Measurements from ENCODE around the gene LRIT1. TPM values are rescaled to one million over a fixed set of nuclear protein-coding genes. Genes with fewer than 3 reads are reported as not detected.

The LRIT1 gene
- total and polyA plus RNA-seq, 2 experiments from 2014 or later = not detected

GRCh38 chr10:84211566-84211965 lies 29.8 kb downstream of the LRIT1 start:
- 41 to 46% methylated on average over 2 of the region's 2 CpGs for whole genome bisulfite sequencing, 2 experiments (ENCODE audit: low coverage in 1 of 2, low lambda C conversion rate in 2 of 2, missing lambda C conversion rate in 2 of 2)
- in situ Hi-C loops (cut with MboI) = no loop called here

GRCh38 chr10:84208023-84208422 lies 33.3 kb downstream of the LRIT1 start:
- Histone ChIP-seq H3K9me2 (ENCODE audit: insufficient read depth) (no peaks in the 10 kb centered on the region), H3F3A (ENCODE audit: insufficient read depth) (no peaks in the 10 kb centered on the region), H3K9ac (no peak overlapping the region), H3K4me1 (ENCODE audit: insufficient read depth) (no peaks in the 10 kb centered on the region), H3K9me3 (ENCODE audit: low read depth) (no peaks in the 10 kb centered on the region), H3K4me3 (no peak overlapping the region), H3K36me3 (ENCODE audit: low read depth) (no peaks in the 10 kb centered on the region), H3K27me3 (replicated peaks; ENCODE audit: insufficient read depth) (peaks cover 9% of the 10 kb centered on the region; the same call in 1 of the 2 replicates), H4K20me1 (ENCODE audit: insufficient read depth) (no peaks in the 10 kb centered on the region), H3K4me2 (ENCODE audit: unreplicated experiment) (no peak overlapping the region), H2AFZ (no peak overlapping the region), H3K27ac (no peak overlapping the region), H3K79me2 (ENCODE audit: insufficient read depth) (no peaks in the 10 kb centered on the region)
- in situ Hi-C loops (cut with MboI) = no loop called here
- 50 to 55% methylated on average over 10 of the region's 10 CpGs for WGBS, 2 experiments (ENCODE audit: low coverage in 1 of 2, low lambda C conversion rate in 2 of 2, missing lambda C conversion rate in 2 of 2)
- TF ChIP-seq EZH2 (IDR thresholded peaks at IDR 0.05; ENCODE audit: insufficient read depth, poor library complexity, severe bottlenecking) = no peak
- no peak for TF ChIP-seq EZH2phosphoT487 (IDR thresholded peaks at IDR 0.05; ENCODE audit: insufficient read depth, low read depth)
- no peak for DNase-seq

More at GRCh38 chr10:84211566-84211965, 29.8 kb downstream of the LRIT1 start:
- Histone ChIP-seq H3K36me3 (ENCODE audit: low read depth) (no peaks in the 10 kb centered on the region), H3K27me3 (replicated peaks; ENCODE audit: insufficient read depth) (peaks cover 8% of the 10 kb centered on the region; the same call in 1 of the 2 replicates), H3K9me2 (ENCODE audit: insufficient read depth) (no peaks in the 10 kb centered on the region), H3F3A (ENCODE audit: insufficient read depth) (no peaks in the 10 kb centered on the region), H3K4me1 (ENCODE audit: insufficient read depth) (no peaks in the 10 kb centered on the region), H3K27ac (no peak overlapping the region), H3K9ac (no peak overlapping the region), H3K9me3 (ENCODE audit: low read depth) (no peaks in the 10 kb centered on the region), H3K4me2 (ENCODE audit: unreplicated experiment) (no peak overlapping the region), H3K79me2 (ENCODE audit: insufficient read depth) (no peaks in the 10 kb centered on the region), H4K20me1 (ENCODE audit: insufficient read depth) (no peaks in the 10 kb centered on the region), H2AFZ (no peak overlapping the region), H3K4me3 (no peak overlapping the region)
- no peak for DNase-seq
- no peak for TF ChIP-seq EZH2 (IDR thresholded peaks at IDR 0.05; ENCODE audit: insufficient read depth, poor library complexity, severe bottlenecking)
- no peak for TF ChIP-seq EZH2phosphoT487 (IDR thresholded peaks at IDR 0.05; ENCODE audit: insufficient read depth, low read depth)

DNA sequence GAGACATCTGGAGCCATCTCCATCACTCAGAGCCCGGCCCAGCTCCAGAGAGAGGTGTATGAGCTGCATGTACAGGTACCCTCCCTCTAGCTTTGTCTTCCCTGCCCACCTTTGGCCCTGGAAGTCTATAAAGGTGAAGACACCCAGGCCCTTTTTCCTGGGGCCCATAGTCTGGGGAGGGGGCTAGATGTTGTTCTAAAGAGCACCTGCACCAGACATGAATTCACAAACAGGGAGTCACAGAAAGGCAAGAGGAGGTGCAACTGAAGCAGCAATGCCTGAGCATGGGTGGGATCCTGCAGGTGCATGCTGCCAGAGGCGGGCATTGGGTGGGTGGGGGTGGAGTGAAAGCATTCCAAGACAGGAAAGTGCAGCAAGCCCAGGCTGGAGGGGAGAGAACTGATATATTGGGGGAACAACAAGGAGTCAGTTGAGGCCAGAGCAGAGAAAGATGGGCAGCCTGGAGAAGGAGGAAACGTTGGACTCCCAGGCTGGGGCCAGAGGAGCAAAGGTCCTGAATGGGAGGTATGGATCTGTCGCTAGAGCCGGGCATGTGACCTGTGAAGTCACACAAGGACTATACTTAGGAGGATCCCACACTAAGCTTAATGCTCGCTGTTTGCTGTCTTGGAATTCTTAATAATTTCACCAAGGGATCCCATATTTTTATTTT lies 35.4 kb downstream of the LRIT1 start:
- in situ Hi-C loops (cut with MboI) = no loop called here
- H3K36me3 ChIP-seq (ENCODE audit: low read depth) = no peaks in the 10 kb centered on the region
- TF ChIP-seq EZH2phosphoT487 (IDR thresholded peaks at IDR 0.05; ENCODE audit: insufficient read depth, low read depth) (no peak), EZH2 (IDR thresholded peaks at IDR 0.05; ENCODE audit: insufficient read depth, poor library complexity, severe bottlenecking) (no peak)

GRCh38 chr10:84205049-84205852 lies 36.1 kb downstream of the LRIT1 start:
- no peaks in the 10 kb centered on the region for H3K4me1 ChIP-seq (ENCODE audit: insufficient read depth)
- no peaks in the 10 kb centered on the region for H3K9me2 ChIP-seq (ENCODE audit: insufficient read depth)
- H3K9me3 ChIP-seq (ENCODE audit: low read depth) = no peaks in the 10 kb centered on the region
- no peak overlapping the region for H2AFZ ChIP-seq
- TF ChIP-seq EZH2phosphoT487 (IDR thresholded peaks at IDR 0.05; ENCODE audit: insufficient read depth, low read depth) = no peak
- no peak for TF ChIP-seq EZH2 (IDR thresholded peaks at IDR 0.05; ENCODE audit: insufficient read depth, poor library complexity, severe bottlenecking)
- in situ Hi-C loops (cut with MboI) = no loop called here
- H3K36me3 ChIP-seq (ENCODE audit: low read depth) = no peaks in the 10 kb centered on the region
- H3K27ac ChIP-seq = no peak overlapping the region
- peaks cover 9% of the 10 kb centered on the region; the same call in 1 of the 2 replicates for H3K27me3 ChIP-seq (replicated peaks; ENCODE audit: insufficient read depth)
- no peaks in the 10 kb centered on the region for H3F3A ChIP-seq (ENCODE audit: insufficient read depth)
- no peak overlapping the region for H3K4me2 ChIP-seq (ENCODE audit: unreplicated experiment)
- no peaks in the 10 kb centered on the region for H4K20me1 ChIP-seq (ENCODE audit: insufficient read depth)
- no peak overlapping the region for H3K9ac ChIP-seq
- 20 to 31% methylated on average over 8 of the region's 8 CpGs for WGBS, 2 experiments (ENCODE audit: low coverage in 1 of 2, low lambda C conversion rate in 2 of 2, missing lambda C conversion rate in 2 of 2)
- H3K79me2 ChIP-seq (ENCODE audit: insufficient read depth) = no peaks in the 10 kb centered on the region
- peak; percentile 69 for DNase-seq
- no peak overlapping the region for H3K4me3 ChIP-seq

More for the DNA sequence above, 35.4 kb downstream of the LRIT1 start:
- no peaks in the 10 kb centered on the region for H3F3A ChIP-seq (ENCODE audit: insufficient read depth)
- no peaks in the 10 kb centered on the region for H3K9me2 ChIP-seq (ENCODE audit: insufficient read depth)
- H3K9ac ChIP-seq = no peak overlapping the region
- H3K4me2 ChIP-seq (ENCODE audit: unreplicated experiment) = no peak overlapping the region
- H3K27ac ChIP-seq = no peak overlapping the region
- no peaks in the 10 kb centered on the region for H3K79me2 ChIP-seq (ENCODE audit: insufficient read depth)
- H3K4me1 ChIP-seq (ENCODE audit: insufficient read depth) = no peaks in the 10 kb centered on the region
- H3K27me3 ChIP-seq (replicated peaks; ENCODE audit: insufficient read depth) = peaks cover 9% of the 10 kb centered on the region; the same call in 1 of the 2 replicates
- DNase-seq = no peak
- no peak overlapping the region for H2AFZ ChIP-seq
- WGBS, 2 experiments (ENCODE audit: low coverage in 1 of 2, low lambda C conversion rate in 2 of 2, missing lambda C conversion rate in 2 of 2) = 44 to 48% methylated on average over 6 of the region's 6 CpGs
- H3K9me3 ChIP-seq (ENCODE audit: low read depth) = no peaks in the 10 kb centered on the region
- H3K4me3 ChIP-seq = no peak overlapping the region
- H4K20me1 ChIP-seq (ENCODE audit: insufficient read depth) = no peaks in the 10 kb centered on the region

All from GM23248 (cell line).